Liver (tissue), 9 donors: ENCODE results near the gene ZXDC. TPM values are rescaled to one million over a fixed set of nuclear protein-coding genes. Genes with fewer than 3 reads are reported as not detected.

ENCODE experiments used
- DNase-seq: peaks from one replicate; pipeline ENCODE4 v3.0.0-alpha.2; 2017; ENCODE audit warnings: low spot score
- H3K27ac ChIP-seq, 2 donors: one replicate each; pipeline ENCODE4 v1.7.0; 2013; ENCODE audit warnings: inconsistent platforms in 2 of 2, low read length in 2 of 2, control low read depth in 1 of 2, low read depth in 1 of 2, mild to moderate bottlenecking in 1 of 2
- H3K27me3 ChIP-seq, 4 donors: one replicate each; pipeline versions ENCODE4 v1.6.1 to v1.7.0; 2013; ENCODE audit warnings: low read length in 3 of 4, inconsistent platforms in 1 of 4, mild to moderate bottlenecking in 1 of 4, moderate library complexity in 1 of 4; ENCODE audit not compliant: control insufficient read depth in 4 of 4, insufficient read depth in 4 of 4
- H3K36me3 ChIP-seq, 4 donors: one replicate each; pipeline versions ENCODE4 v1.6.1 to v1.7.0; 2013; ENCODE audit warnings: low read length in 3 of 4, mild to moderate bottlenecking in 3 of 4, low read depth in 1 of 4, moderate library complexity in 1 of 4; ENCODE audit not compliant: control insufficient read depth in 4 of 4, insufficient read depth in 3 of 4
- H3K4me1 ChIP-seq, 4 donors: one replicate each; pipeline versions ENCODE4 v1.6.1 to v1.7.0; 2013; ENCODE audit warnings: low read length in 3 of 4, mild to moderate bottlenecking in 3 of 4, moderate library complexity in 1 of 4; ENCODE audit not compliant: control insufficient read depth in 4 of 4, insufficient read depth in 4 of 4
- H3K4me3 ChIP-seq, 3 donors: one replicate each; pipeline versions ENCODE4 v1.6.1 to v1.7.0; 2013; ENCODE audit warnings: low read length in 3 of 3, control low read depth in 1 of 3, low read depth in 1 of 3, mild to moderate bottlenecking in 1 of 3
- H3K9ac ChIP-seq, 2 donors: one replicate each; pipeline ENCODE4 v1.7.0; 2013; ENCODE audit warnings: low read length in 2 of 2, mild to moderate bottlenecking in 2 of 2, moderate library complexity in 2 of 2, control low read depth in 1 of 2, low read depth in 1 of 2
- H3K9me3 ChIP-seq, 4 donors: one replicate each; pipeline versions ENCODE4 v1.6.1 to v1.7.0; 2013; ENCODE audit warnings: low read length in 3 of 4; ENCODE audit not compliant: control insufficient read depth in 4 of 4
- EGR1 ChIP-seq, 2 donors: IDR thresholded peaks; 2 replicates each; pipeline ENCODE4 v1.6.1; 2016 to 2018; ENCODE audit warnings: antibody characterized with exemption in 2 of 2, low read depth in 2 of 2
- FOXA1 ChIP-seq: IDR thresholded peaks from 2 replicates; pipeline ENCODE4 v1.6.1; 2016; ENCODE audit warnings: antibody characterized with exemption
- FOXA2 ChIP-seq: IDR thresholded peaks from 2 replicates; pipeline ENCODE4 v1.6.1; 2016; ENCODE audit warnings: antibody characterized with exemption
- GABPA ChIP-seq, 2 donors: IDR thresholded peaks in 1 of 2; conservative IDR thresholded peaks in 1 of 2; 2 replicates each; pipeline ENCODE4 v1.6.1; 2016; ENCODE audit warnings: antibody characterized with exemption in 2 of 2, mild to moderate bottlenecking in 1 of 2, moderate library complexity in 1 of 2
- HNF4A ChIP-seq, 2 donors: conservative IDR thresholded peaks; 2 replicates each; pipeline ENCODE4 v1.6.1; 2016; ENCODE audit warnings: antibody characterized with exemption in 2 of 2, mild to moderate bottlenecking in 2 of 2
- HNF4G ChIP-seq: IDR thresholded peaks from 2 replicates; pipeline ENCODE4 v1.6.1; 2016; ENCODE audit warnings: antibody characterized with exemption
- JUND ChIP-seq, 2 donors: IDR thresholded peaks; 2 replicates each; pipeline ENCODE4 v1.6.1; 2016; ENCODE audit warnings: antibody characterized with exemption in 2 of 2
- NR2F2 ChIP-seq: IDR thresholded peaks from 2 replicates; pipeline ENCODE4 v1.6.1; 2016; ENCODE audit warnings: antibody characterized with exemption
- RAD21 ChIP-seq, 2 donors: IDR thresholded peaks; 2 replicates each; pipeline ENCODE4 v1.6.1; 2016; ENCODE audit warnings: antibody characterized with exemption in 2 of 2, mild to moderate bottlenecking in 2 of 2
- SP1 ChIP-seq: IDR thresholded peaks from 2 replicates; pipeline ENCODE4 v1.6.1; 2018; ENCODE audit warnings: antibody characterized with exemption, mild to moderate bottlenecking
- TAF1 ChIP-seq: conservative IDR thresholded peaks from 2 replicates; pipeline ENCODE4 v1.6.1; 2016; ENCODE audit warnings: antibody characterized with exemption, mild to moderate bottlenecking
- YY1 ChIP-seq: IDR thresholded peaks from 2 replicates; pipeline ENCODE4 v1.6.1; 2016; ENCODE audit warnings: antibody characterized with exemption, mild to moderate bottlenecking
- WGBS: extraction: QIAGEN DNeasy Blood & Tissue Kit; methylation state at CpG from one replicate; pipeline ENCODE4 v1.1.7; 2013; 5-methylcytosine and 5-hydroxymethylcytosine counted together
- polyA plus RNA-seq, 2 donors: library from polyadenylated mRNA; stranded (reverse) in 1 of 2; unstranded in 1 of 2; fragments of 200-250 nt in 1 of 2; fragments of >200 nt in 1 of 2; fragmentation: Nextera tagmentation in 1 of 2; extraction: Ambion mirVana in 1 of 2; gene quantifications; one replicate each; pipeline versions ENCODE4 v1.2.1 to v1.2.3, GENCODE V29; 2013 to 2015
- total RNA-seq, 2 donors: library from RNA; depleted of rRNA; stranded (reverse); fragments of >200 nt; gene quantifications; one replicate each; pipeline ENCODE4 v1.2.3, GENCODE V29; 2014
- TF ChIP-seq, protein P1 (sequence below): fragments of 150-350 bp; IDR thresholded peaks from 2 replicates; pipeline ENCODE4 v1.5.1; 2017; ENCODE audit warnings: improper control_type of control experiment, low read depth, low read length; ENCODE audit not compliant: missing input control
- TF ChIP-seq, protein P2 (sequence below): IDR thresholded peaks from 2 replicates; pipeline ENCODE4 v1.6.1; 2016; ENCODE audit warnings: antibody characterized with exemption
- TF ChIP-seq, protein P3 (sequence below): IDR thresholded peaks from 2 replicates; pipeline ENCODE4 v1.6.1; 2016; ENCODE audit warnings: antibody characterized with exemption
- TF ChIP-seq, protein P4 (sequence below): IDR thresholded peaks from 2 replicates; pipeline ENCODE4 v1.6.1; 2016; ENCODE audit warnings: antibody characterized with exemption
- TF ChIP-seq, protein P5 (sequence below): IDR thresholded peaks from 2 replicates; pipeline ENCODE4 v1.6.1; 2016; ENCODE audit warnings: antibody characterized with exemption, mild to moderate bottlenecking
- donor health status: healthy.
- donor health status: healthy.
- donor health status: healthy.
- donor health status: healthy.
- donor health status: healthy.

Gene ZXDC
- total and polyA plus RNA-seq, 4 donors = 7.0 to 42.3 (median 13.9) TPM

DNA sequence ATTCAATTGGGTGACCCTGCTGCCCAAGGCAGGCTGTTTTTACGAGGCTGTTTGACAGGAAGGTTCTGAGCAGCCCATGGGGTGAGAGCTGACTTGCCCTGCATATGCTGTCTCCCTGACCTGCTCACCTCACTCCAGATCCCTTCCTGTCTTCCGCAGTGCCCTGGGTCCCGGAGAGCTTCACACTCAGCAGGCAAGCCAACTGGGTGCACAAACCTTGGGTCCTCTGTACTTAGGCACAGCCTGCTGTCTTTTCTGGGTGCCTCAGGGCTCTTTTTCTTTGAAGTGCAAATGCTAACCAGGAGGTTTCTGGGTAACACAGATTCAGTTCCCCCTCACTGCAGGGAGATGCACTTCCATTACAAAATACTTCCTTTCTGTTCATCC lies 32.8 kb downstream of the ZXDC start:
- no peak for DNase-seq
- no peak overlapping the region for H3K9ac ChIP-seq
- TF ChIP-seq SP1 (no peak), FOXA2 (no peak)
- WGBS = 95% methylated on average over 3 of the region's 3 CpGs
- H3K36me3 ChIP-seq = peaks cover 5 to 31% (median 13%) of the 10 kb centered on the region in 4 donors
- H3K9me3 ChIP-seq = no peaks in the 10 kb centered on the region
- no peak overlapping the region for H3K4me3 ChIP-seq
- peaks cover 10 to 26% (median 22%) of the 10 kb centered on the region in 4 donors for H3K4me1 ChIP-seq
- no peak overlapping the region for H3K27ac ChIP-seq
- H3K27me3 ChIP-seq = no peaks in the 10 kb centered on the region

DNA sequence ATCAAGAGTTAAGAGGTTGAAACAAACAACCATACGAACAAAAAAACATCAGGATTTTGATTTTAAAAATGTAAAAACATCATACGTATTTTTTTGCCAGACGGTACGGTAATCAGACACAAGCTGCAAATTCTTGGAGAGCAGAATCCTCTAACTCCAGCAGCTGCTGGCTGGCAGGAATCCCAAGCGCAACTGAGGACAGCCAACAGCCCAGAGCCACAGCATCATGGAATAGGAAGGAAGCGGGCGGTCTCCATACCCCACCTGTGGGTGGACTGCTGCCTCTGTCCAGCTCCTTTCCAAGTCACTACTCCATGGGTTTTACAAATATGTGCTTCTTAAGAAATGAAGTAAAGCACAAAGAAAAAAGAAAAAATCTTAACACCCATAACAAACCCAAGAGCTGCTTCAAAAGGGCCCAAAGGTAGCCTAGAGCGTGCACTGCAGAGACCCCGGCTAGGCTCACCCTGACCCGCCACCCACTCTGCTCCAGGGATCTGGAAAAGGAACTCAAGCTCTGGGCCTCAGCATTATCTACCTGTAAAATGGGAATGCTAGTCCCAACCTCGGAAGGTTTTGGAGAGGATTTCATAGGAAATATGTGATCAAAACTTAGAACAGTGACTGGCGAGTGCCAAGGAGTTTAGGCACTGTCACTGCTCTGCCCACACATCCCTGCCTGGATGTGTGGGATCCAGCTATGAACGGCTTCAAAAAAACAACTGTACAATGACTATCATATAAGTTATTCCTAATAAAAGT lies 33.4 kb downstream of the ZXDC start:
- H3K27me3 ChIP-seq = no peaks in the 10 kb centered on the region
- TF ChIP-seq JUND (IDR thresholded peaks at IDR 0.05) = no peak
- TF ChIP-seq FOXA1 = no peak
- TF ChIP-seq, protein P1, sequence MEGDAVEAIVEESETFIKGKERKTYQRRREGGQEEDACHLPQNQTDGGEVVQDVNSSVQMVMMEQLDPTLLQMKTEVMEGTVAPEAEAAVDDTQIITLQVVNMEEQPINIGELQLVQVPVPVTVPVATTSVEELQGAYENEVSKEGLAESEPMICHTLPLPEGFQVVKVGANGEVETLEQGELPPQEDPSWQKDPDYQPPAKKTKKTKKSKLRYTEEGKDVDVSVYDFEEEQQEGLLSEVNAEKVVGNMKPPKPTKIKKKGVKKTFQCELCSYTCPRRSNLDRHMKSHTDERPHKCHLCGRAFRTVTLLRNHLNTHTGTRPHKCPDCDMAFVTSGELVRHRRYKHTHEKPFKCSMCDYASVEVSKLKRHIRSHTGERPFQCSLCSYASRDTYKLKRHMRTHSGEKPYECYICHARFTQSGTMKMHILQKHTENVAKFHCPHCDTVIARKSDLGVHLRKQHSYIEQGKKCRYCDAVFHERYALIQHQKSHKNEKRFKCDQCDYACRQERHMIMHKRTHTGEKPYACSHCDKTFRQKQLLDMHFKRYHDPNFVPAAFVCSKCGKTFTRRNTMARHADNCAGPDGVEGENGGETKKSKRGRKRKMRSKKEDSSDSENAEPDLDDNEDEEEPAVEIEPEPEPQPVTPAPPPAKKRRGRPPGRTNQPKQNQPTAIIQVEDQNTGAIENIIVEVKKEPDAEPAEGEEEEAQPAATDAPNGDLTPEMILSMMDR = no peak
- TF ChIP-seq, protein P2, sequence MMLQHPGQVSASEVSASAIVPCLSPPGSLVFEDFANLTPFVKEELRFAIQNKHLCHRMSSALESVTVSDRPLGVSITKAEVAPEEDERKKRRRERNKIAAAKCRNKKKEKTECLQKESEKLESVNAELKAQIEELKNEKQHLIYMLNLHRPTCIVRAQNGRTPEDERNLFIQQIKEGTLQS = no peak
- no peak for TF ChIP-seq RAD21 (IDR thresholded peaks at IDR 0.05)
- no peak for TF ChIP-seq NR2F2
- TF ChIP-seq, protein P3, sequence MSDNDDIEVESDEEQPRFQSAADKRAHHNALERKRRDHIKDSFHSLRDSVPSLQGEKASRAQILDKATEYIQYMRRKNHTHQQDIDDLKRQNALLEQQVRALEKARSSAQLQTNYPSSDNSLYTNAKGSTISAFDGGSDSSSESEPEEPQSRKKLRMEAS = no peak
- no peak for TF ChIP-seq HNF4A (conservative IDR thresholded peaks at IDR 0.05)
- TF ChIP-seq EGR1 (IDR thresholded peaks at IDR 0.05; ENCODE audit: low read depth in 2 of 2) = no peak
- no peak for TF ChIP-seq TAF1
- TF ChIP-seq, protein P4, sequence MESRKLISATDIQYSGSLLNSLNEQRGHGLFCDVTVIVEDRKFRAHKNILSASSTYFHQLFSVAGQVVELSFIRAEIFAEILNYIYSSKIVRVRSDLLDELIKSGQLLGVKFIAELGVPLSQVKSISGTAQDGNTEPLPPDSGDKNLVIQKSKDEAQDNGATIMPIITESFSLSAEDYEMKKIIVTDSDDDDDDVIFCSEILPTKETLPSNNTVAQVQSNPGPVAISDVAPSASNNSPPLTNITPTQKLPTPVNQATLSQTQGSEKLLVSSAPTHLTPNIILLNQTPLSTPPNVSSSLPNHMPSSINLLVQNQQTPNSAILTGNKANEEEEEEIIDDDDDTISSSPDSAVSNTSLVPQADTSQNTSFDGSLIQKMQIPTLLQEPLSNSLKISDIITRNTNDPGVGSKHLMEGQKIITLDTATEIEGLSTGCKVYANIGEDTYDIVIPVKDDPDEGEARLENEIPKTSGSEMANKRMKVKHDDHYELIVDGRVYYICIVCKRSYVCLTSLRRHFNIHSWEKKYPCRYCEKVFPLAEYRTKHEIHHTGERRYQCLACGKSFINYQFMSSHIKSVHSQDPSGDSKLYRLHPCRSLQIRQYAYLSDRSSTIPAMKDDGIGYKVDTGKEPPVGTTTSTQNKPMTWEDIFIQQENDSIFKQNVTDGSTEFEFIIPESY = no peak
- TF ChIP-seq, protein P5, sequence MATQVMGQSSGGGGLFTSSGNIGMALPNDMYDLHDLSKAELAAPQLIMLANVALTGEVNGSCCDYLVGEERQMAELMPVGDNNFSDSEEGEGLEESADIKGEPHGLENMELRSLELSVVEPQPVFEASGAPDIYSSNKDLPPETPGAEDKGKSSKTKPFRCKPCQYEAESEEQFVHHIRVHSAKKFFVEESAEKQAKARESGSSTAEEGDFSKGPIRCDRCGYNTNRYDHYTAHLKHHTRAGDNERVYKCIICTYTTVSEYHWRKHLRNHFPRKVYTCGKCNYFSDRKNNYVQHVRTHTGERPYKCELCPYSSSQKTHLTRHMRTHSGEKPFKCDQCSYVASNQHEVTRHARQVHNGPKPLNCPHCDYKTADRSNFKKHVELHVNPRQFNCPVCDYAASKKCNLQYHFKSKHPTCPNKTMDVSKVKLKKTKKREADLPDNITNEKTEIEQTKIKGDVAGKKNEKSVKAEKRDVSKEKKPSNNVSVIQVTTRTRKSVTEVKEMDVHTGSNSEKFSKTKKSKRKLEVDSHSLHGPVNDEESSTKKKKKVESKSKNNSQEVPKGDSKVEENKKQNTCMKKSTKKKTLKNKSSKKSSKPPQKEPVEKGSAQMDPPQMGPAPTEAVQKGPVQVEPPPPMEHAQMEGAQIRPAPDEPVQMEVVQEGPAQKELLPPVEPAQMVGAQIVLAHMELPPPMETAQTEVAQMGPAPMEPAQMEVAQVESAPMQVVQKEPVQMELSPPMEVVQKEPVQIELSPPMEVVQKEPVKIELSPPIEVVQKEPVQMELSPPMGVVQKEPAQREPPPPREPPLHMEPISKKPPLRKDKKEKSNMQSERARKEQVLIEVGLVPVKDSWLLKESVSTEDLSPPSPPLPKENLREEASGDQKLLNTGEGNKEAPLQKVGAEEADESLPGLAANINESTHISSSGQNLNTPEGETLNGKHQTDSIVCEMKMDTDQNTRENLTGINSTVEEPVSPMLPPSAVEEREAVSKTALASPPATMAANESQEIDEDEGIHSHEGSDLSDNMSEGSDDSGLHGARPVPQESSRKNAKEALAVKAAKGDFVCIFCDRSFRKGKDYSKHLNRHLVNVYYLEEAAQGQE = no peak
- TF ChIP-seq YY1 = no peak
- no peak for TF ChIP-seq SP1
- no peak for TF ChIP-seq HNF4G
- TF ChIP-seq GABPA (IDR thresholded peaks at IDR 0.05 in 1 of 2, conservative IDR thresholded peaks at IDR 0.05 in 1 of 2) = no peak
- H3K36me3 ChIP-seq = peaks cover 5 to 34% (median 16%) of the 10 kb centered on the region in 4 donors
- no peak overlapping the region for H3K27ac ChIP-seq
- no peak overlapping the region for H3K9ac ChIP-seq
- peaks cover 8 to 20% (median 16%) of the 10 kb centered on the region in 4 donors for H3K4me1 ChIP-seq
- DNase-seq = no peak
- 94% methylated on average over 13 of the region's 13 CpGs for WGBS
- H3K9me3 ChIP-seq = no peaks in the 10 kb centered on the region
- H3K4me3 ChIP-seq = no peak overlapping the region
